EL (cell line): ENCODE results near the gene KSR1.
"Not testable (repeated sequence)": the region's sequence is repeated elsewhere in the genome, so short reads cannot be mapped to it uniquely, and the experiment has no call there.

Source experiments
- DNase-seq: peaks from one replicate; pipeline ENCODE4 v3.0.0-alpha.2; 2016

KSR1 gene

GRCh38 chr17:27427166-27427862, 28.9 kb upstream of the KSR1 start:
- not testable (repeated sequence) for DNase-seq

DNA sequence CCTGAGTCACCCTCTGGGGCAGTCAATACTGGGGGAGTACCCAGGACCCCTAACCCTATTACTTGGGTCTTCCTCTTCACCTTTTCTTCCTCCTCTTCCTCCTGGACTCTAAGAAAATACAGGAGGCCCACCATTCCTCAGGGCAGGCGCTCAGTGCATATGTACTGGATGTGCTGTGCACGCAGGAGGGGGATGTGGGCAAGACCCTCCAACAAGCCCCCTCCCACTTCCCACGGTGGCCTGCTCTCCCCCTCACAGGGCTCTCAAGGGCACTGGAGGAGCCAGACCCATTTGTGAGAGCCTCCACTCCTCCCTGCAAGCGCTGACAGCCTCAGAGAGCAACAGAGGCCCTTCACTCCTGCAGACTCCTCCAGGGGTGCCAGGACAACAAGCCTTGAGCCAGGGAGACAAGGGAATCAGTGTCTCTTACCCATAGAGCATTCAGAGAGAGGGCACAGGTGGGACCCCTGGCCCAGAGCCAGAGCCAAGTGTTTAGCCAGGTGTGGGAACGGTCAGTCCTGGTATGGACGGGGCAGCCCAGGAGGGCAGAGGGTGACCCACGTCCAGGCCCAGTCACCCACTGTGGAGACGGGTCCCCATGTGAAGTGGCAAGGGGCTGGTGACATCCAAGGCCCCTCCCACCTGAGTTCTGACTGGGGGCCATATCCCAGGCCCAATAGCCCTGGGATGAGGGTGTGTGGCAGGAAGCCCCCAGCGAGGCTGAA, 27.3 kb upstream of the KSR1 start:
- DNase-seq: no peak

DNA sequence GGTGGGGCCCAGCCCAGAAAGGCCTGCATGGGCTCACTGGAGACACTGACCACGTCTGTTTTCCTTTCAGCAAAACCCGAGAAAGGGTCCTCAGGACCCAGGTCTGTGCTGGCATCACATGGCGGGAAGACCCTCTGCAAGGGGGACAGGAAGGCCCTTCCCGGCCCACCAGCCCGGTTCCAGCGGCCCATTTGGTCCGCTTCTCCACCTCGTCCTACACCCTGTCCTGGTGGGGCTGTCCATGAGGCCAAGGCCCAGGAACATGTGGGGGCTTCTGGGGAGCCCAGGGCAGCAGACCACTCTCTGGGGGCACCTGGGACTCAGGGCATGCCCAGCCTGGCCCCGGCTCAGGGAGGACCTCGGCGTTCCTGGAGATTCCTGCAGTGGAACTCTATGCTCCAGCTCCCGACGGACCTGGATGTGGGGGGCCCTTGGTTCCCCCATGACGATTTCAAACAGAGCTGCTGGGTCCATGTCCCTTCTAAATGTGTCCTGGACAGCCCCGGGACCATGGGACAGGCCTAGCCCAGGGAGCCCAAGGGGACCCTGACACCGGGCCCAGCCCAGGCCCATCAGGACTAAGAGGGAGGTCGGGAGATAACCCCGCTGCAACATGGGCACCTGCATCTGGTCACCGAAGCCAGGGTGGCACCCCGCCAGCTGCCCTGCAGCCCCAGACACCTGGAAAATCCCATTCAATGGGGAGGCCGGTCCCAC, 26.4 kb upstream of the KSR1 start:
- no peak for DNase-seq

- DNase-seq: no peak
Measured at GRCh38 chr17:27430383-27430840, 25.8 kb upstream of the KSR1 start.

DNA sequence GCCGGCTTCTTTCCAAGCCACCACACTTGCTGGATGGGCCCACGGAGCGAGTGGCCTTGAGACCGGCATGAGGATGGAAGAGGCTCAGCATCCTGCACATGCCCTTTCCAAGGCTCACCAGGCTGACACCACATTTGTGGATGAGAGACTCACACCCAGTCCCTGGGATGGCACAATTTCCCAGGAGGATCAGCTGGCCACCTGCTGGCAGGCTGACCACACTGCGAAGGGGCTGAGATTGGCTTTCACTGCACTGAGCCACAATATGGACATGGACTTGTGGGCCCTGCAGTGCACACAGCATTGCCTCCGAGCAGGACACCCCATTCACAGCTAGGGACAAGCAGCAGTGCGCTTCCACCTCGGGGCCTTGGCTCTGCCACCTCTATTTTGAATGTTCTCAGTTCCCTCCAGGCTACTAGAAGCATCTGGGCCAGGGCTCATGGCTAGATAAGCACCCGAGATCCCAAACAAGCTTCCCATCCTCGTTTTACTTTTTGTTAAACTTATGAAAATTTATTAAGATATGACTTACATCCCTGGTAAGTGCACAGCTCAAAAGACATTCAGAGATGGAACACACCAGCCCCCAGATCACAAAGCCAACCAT, 25.3 kb upstream of the KSR1 start:
- peak; percentile 57 for DNase-seq

- DNase-seq: no peak
Measured at GRCh38 chr17:27433521-27433920, 22.7 kb upstream of the KSR1 start.

GRCh38 chr17:27435431-27436070, 20.7 kb upstream of the KSR1 start:
- DNase-seq: peak; percentile 23

DNA sequence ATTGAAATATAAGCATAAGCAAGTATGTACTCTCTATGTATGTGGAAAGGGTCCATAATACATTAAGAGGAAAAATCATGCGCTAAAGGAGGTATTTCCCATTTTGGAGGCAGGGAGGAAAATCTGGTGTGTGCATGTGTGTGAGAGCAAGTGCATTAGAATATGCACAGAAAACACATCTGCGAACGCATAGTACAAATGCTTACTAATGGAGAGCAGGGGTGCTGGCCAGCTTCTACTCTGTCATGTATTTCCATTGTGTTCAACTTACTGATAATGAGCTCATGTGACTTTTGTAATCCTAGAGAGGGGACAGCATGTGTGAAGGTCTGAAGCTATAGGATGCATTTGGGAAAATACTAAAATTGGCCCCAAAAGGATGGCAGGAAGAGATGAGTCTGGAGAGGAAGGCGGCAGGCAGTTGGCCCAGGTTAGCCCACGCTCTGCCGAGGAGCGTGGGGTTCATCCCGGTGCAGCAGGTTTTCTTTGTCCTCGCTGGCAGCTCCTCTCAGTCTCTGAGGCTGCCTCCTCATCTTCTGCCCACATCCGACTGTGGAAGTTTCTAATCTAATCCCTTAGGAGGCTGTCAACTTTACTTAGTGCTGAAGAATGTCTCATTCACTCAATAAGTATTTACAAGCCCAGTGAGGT, 17.8 kb upstream of the KSR1 start:
- no peak for DNase-seq

DNA sequence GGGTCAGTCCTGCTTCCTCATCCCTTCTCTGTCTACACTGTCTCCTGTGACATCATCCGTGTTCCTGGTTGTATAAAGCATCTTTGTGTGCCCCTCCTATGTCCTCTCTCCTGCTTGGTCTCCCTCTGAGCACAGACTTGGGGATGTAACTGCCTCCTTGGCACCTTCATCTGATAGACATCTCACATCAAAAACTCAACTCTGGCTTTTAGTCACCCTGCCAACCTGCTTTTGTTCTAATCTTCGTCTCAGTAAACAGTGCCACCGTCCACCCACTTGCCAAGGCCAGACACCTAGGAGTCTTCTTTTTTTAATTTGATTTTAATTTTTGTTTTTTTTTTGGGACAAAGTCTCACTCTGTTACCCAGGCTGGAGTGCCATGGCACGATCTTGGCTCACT, 16.9 kb upstream of the KSR1 start:
- no peak for DNase-seq

DNA sequence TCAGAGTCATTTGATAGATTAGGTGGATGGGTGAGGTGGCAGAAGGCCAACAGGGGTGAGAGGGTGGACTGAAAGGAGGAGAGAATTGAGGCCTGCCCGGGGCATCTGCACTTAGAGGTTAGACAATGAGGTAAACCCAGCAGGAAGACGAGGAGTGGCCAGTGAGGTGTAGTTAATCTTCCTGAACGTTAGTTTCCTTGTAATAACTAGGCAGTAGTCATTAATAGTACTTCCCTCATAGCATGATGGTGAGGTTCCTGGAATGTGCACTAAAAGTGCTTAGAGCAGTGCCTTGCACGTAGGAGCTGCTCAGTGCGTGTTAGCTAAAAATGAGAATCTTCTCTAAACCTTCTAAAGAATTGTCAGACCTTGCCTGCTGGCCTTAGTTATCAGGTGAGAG, 13.5 kb upstream of the KSR1 start:
- DNase-seq: no peak

DNA sequence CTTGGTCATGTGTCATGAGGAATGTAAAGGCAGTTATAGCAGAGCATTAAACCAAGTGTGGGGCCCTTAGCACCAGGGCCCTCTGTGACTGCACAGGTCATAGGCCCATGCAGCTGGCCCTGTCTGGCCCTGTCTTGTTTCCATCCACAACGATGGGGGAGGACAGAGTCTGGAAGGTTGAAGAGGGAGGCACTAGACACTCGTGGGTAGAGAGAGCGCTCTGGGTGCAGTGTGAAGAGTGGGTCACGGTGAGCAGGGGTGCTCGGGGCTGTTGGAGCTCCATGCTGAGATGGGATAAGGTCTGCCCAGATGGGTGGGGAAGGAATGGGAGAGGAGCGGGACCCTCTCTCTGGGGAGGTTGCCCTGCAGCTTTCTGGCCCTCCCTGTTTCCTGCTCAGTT, 12.8 kb upstream of the KSR1 start:
- no peak for DNase-seq

GRCh38 chr17:27445971-27446370, 10.3 kb upstream of the KSR1 start:
- DNase-seq: no peak

GRCh38 chr17:27446569-27447301, 9.5 kb upstream of the KSR1 start:
- peak; percentile 93 for DNase-seq

- not testable (repeated sequence) for DNase-seq
Measured at GRCh38 chr17:27448534-27448933, 7.7 kb upstream of the KSR1 start.

- DNase-seq: no peak
Measured at GRCh38 chr17:27449541-27449940, 6.7 kb upstream of the KSR1 start.

DNA sequence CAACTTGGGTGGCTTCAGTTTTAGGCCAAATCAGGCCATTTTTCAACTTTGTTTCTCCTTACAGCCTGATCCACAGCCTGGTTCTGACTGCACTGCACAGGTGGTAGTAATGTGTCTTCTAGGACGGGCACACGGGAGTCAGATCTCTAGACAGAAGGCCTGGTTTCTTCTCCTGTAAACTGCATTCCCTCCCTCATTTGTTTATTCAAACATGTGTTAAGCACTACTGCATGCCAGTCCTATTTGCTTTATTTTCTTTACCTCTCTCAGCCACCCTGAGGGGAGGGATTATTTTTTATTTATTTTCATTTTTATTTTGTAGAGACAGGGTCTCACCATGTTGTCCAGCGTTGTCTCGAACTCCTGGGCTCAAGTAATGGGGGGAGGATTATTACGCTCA, 6.3 kb upstream of the KSR1 start:
- DNase-seq: no peak

DNA sequence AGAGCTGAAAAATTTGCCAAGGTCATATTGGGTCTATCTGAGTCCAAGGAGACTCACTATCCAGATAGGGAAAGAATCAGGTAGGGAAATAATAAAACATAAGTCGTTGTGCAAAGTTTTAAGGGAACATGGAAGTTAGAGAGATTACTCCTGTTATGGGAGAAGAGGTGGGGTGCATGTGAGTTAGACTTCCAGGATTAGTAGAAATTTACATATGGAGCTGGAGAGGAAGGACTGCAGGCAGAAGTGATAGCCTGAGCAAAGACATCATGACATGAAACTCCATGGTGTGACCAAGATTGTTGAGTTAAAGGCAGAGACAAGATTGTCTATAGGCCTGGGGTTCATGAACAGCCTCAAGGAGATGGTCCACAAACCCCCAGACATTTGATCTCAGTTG, 5.8 kb upstream of the KSR1 start:
- DNase-seq: no peak

DNA sequence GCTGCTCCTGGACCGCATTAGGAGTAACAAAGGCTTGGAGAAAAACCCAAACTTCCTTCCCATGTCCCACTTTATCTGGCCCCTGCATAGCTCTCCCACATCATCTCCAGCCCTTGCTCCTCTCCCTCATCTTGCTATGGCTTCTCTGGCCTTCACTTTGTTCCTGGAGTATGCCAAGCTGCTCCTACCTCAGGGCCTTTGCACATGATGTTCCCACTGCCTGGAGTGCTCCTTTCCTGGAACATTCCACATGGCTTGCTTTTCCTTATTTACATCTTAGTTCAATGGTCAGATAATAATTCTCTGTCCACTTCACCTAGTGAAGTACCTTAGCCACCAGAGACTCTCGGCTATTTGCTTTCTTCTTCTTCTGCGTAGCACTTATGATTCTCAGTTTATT, 4.3 kb upstream of the KSR1 start:
- no peak for DNase-seq

- DNase-seq: no peak
Measured at GRCh38 chr17:27452828-27453227, 3.4 kb upstream of the KSR1 start.

DNA sequence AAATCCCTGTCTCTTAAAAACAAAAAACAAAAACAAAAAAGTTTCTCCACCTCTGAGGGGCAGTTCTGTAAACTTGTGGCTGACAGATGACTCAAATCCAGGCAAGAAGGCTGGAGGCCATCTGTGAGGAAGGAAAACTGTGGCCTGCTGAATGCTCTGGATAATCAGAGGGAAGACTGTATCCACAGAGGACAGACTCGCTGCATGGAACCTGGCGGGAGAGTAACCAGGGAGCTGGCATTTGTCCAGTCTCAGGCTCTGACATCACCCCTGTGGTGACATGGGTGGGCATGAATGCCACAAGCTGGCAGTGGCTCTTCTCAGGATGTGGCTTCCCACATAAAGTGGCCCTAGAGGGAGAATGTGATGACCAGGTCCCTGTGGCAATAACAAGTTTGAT, 2.8 kb upstream of the KSR1 start:
- DNase-seq: no peak

- no peak for DNase-seq
Measured at GRCh38 chr17:27454089-27454488, 2.2 kb upstream of the KSR1 start.
